GM12864 (cell line): ENCODE results near the gene FAM163B.

ENCODE experiments used
- DNase-seq: peaks from one replicate; pipeline ENCODE4 v3.0.0-alpha.2; 2011; ENCODE audit warnings: low read depth
- H3K4me3 ChIP-seq: 2 replicates; pipeline ENCODE4 v1.5.1; 2011; ENCODE audit warnings: mild to moderate bottlenecking, low read depth, low read length, control low read depth
- CTCF ChIP-seq: IDR thresholded peaks from 2 replicates; pipeline ENCODE4 v1.5.1; 2011; ENCODE audit warnings: low read depth, mild to moderate bottlenecking, moderate library complexity, low read length, control low read depth, inconsistent platforms; ENCODE audit errors: missing control alignments

The FAM163B gene

DNA sequence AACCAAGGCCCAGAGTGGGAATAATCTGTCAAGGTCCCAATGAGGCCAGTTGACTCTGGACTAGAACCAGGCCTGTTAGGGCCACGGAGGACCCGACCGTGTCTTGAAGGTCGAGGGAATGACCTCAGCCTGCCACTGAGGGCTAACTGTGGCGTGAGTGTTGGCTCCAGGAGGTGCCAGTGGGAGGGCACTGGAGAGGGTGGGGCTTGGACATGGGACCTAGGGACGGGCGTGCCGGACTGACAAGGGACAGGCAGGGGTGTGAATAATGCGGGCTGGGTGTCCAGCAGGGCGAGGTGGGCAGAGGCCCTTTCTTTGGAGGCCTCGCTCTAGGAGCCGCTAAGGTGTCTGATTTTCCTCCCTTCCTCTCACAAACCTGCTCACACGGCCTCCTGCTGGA, 67.2 kb downstream of the FAM163B start:
- TF ChIP-seq CTCF: no peak
- DNase-seq: no peak
- H3K4me3 ChIP-seq: no peak overlapping the region

DNA sequence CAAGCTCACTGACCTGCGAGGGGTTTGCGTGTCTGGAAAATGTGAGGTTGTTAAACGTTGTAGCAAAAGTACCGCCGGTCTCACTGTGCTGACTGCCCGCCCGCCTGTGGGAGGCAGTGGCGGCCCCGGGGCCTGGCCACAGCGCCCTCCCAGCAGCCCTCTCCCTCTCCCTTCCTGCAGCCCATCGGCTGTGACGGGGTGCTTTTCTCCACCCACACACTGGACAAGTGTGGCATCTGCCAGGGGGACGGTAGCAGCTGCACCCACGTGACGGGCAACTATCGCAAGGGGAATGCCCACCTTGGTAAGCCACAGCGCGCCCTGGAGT, 68.5 kb downstream of the FAM163B start:
- H3K4me3 ChIP-seq: no peak overlapping the region
- TF ChIP-seq CTCF: peak; percentile 22
- no peak for DNase-seq

DNA sequence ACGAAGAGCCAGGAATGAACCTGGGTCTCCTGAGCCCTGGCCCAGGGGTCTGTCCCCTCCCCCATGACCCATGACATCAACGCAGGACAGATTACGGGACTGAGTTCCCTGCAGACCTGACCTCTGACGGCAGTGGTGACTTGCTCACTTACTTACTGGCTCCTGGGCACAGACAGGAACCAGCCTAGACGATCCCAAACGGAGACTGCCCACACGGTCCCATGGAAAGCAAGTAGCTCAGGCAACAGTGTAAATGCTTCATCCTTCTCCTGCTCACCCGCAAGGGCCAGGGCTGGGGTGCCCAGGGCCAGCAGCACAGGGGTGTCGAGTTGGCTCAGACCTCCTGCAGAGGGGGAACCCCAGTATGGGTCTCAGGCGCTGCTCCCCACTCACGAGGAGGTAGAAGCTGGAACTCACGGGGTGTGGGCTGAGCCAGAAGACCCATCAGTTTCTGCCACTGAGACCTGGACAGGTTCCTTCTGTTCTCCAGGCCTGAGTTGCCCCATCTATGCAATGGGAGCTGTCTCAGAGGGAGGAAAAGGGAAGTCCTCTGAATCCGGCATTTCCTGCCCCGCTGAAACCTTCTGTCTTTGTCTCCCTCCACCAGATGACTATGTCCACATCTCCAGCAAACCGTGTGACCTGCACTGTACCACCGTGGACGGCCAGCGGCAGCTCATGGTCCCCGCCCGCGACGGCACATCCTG, 69.0 kb downstream of the FAM163B start:
- DNase-seq: no peak
- no peak for TF ChIP-seq CTCF

GRCh38 chr9:133538851-133539833, 70.0 kb downstream of the FAM163B start:
- DNase-seq: no peak

More for the DNA sequence above, 69.0 kb downstream of the FAM163B start:
- H3K4me3 ChIP-seq: no peak overlapping the region

DNA sequence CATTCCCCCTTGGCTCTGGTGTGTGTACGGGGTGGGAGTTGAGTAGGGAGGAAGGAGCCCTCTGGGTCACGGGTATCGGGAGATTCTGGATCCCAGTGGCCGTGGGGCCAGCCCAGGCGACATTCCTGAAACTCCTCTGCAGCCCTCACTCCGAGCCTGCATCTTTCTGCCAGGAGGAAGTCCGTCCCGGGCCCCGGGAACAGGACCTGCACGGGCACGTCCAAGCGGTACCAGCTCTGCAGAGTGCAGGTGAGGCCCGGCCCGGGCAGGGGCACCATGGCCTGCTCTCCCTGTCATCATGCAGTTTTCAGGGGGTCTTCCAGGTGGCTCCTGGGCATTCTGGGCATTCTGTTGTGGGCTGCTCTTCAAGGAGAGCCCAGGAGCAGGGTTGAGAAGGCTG, 71.0 kb downstream of the FAM163B start:
- DNase-seq: no peak
- TF ChIP-seq CTCF: no peak
- no peak overlapping the region for H3K4me3 ChIP-seq

More at GRCh38 chr9:133538851-133539833, 70.0 kb downstream of the FAM163B start:
- no peak for TF ChIP-seq CTCF
- H3K4me3 ChIP-seq: no peak overlapping the region

GRCh38 chr9:133537257-133537656, 71.9 kb downstream of the FAM163B start:
- H3K4me3 ChIP-seq: no peak overlapping the region
- TF ChIP-seq CTCF: no peak
- no peak for DNase-seq
